Peyer's patch (tissue), 4 donors: Measurements from ENCODE around the gene NSUN3.

Experiments
- CTCF ChIP-seq, 6 experiments: fragments of 450-650 bp in 4 of 6; fragments of 200-600 bp in 2 of 6; sonication (generic) in 1 of 6; IDR thresholded peaks; one replicate each; pipeline ENCODE4 v1.5.1; 2017 to 2019; ENCODE audit warnings: antibody characterized with exemption in 6 of 6, mild to moderate bottlenecking in 3 of 6, moderate library complexity in 1 of 6
- POLR2A ChIP-seq, 2 donors: fragments of 450-650 bp; IDR thresholded peaks; one replicate each; pipeline ENCODE4 v1.5.1; 2017; ENCODE audit warnings: antibody characterized with exemption in 2 of 2, mild to moderate bottlenecking in 2 of 2, moderate library complexity in 2 of 2

- TF ChIP-seq CTCF (IDR thresholded peaks at IDR 0.05): no peak
- TF ChIP-seq POLR2A (IDR thresholded peaks at IDR 0.05): no peak
Observed at GRCh38 chr3:94150113-94150512, 87.3 kb downstream of the NSUN3 start.
